GM12878 (cell line): ENCODE results near the gene PHACTR3. TPM values are rescaled to one million over a fixed set of nuclear protein-coding genes. Genes with fewer than 3 reads are reported as not detected.

Source experiments
- ATAC-seq: fragments of 200-7000 bp; cut with Tn5 transposase; 3 replicates; pipeline ENCODE4 v1.9.1; 2020; ENCODE audit warnings: mild to moderate bottlenecking, moderate library complexity
- BruUV-seq: library from RNA; stranded (reverse); fragments of 400-500 nt; replicated peaks from 2 replicates; lab custom pipeline; 2021; lab: Mats Ljungman, UMichigan
- CTCF ChIA-PET: fragments of 300-600 bp; sonication (Branson Sonifier 250); formaldehyde crosslinking; extraction: SDS; loops from one replicate; lab custom pipeline; 2021; ENCODE audit warnings: inconsistent platforms; lab: Yijun Ruan, JAX
- POLR2A ChIA-PET: fragments of 350-600 bp; formaldehyde crosslinking; extraction: SDS; loops from one replicate; lab custom pipeline; 2021; ENCODE audit warnings: inconsistent platforms; lab: Charles Lee
- RAD21 ChIA-PET: fragments of 300-600 bp; sonication (Branson Sonifier 250); formaldehyde crosslinking; loops from one replicate; lab custom pipeline; 2023; ENCODE audit warnings: antibody characterized with exemption; ENCODE audit not compliant: unreplicated experiment; lab: Charles Lee
- SMC1A ChIA-PET: fragments of 300-600 bp; sonication (Branson Sonifier 250); formaldehyde crosslinking; loops from one replicate; lab custom pipeline; 2023; ENCODE audit not compliant: unreplicated experiment, uncharacterized antibody; lab: Charles Lee
- DNase-seq: peaks from one replicate; pipeline ENCODE4 v3.0.0-alpha.2; 2011; ENCODE audit warnings: low read depth, low spot score
- FAIRE-seq: peaks from 3 replicates; lab custom pipeline; 2011; peaks lifted over from hg19 to GRCh38; lab: Jason Lieb, UNC
- H2AFZ ChIP-seq: 2 replicates; pipeline ENCODE4 v1.6.0; 2011; ENCODE audit warnings: low read depth, low read length, control low read depth; ENCODE audit not compliant: control insufficient read depth
- H3K27ac ChIP-seq: 2 replicates; pipeline ENCODE4 v1.5.1; 2011; ENCODE audit warnings: control low read depth; ENCODE audit not compliant: control insufficient read depth, insufficient read depth
- H3K27me3 ChIP-seq, 2 experiments: replicated peaks in 1 of 2; 2 replicates each; pipeline versions ENCODE4 v1.6.0 to v1.6.1; 2011; ENCODE audit warnings: low read length in 1 of 2; ENCODE audit not compliant: control insufficient read depth in 2 of 2, insufficient read depth in 2 of 2
- H3K36me3 ChIP-seq, 2 experiments: 2 replicates each; pipeline ENCODE4 v1.5.1; 2011; ENCODE audit warnings: low read length in 1 of 2; ENCODE audit not compliant: control insufficient read depth in 2 of 2, insufficient read depth in 2 of 2
- H3K4me1 ChIP-seq: 2 replicates; pipeline ENCODE4 v1.6.1; 2011; ENCODE audit warnings: mild to moderate bottlenecking, low read length, moderate library complexity, mixed read lengths; ENCODE audit not compliant: control insufficient read depth, insufficient read depth
- H3K4me2 ChIP-seq: 2 replicates; pipeline ENCODE4 v1.6.0; 2011; ENCODE audit warnings: control low read depth; ENCODE audit not compliant: control insufficient read depth, insufficient read depth
- H3K4me3 ChIP-seq: fragments of 200-600 bp; sonication (generic); 2 replicates; pipeline ENCODE4 v1.5.1; 2016
- H3K79me2 ChIP-seq: 2 replicates; pipeline ENCODE4 v1.6.0; 2011; ENCODE audit warnings: low read length; ENCODE audit not compliant: control insufficient read depth, insufficient read depth
- H3K9ac ChIP-seq: 2 replicates; pipeline ENCODE4 v1.8.0; 2011; ENCODE audit warnings: low read length, control low read depth, mixed read lengths; ENCODE audit not compliant: control insufficient read depth, insufficient read depth
- H3K9me3 ChIP-seq: replicated peaks from 3 replicates; pipeline ENCODE4 v1.5.1; 2011; ENCODE audit warnings: mild to moderate bottlenecking, low read length; ENCODE audit not compliant: control insufficient read depth, insufficient read depth
- H4K20me1 ChIP-seq: 2 replicates; pipeline ENCODE4 v1.6.0; 2011; ENCODE audit not compliant: control insufficient read depth, insufficient read depth
- ASH2L ChIP-seq: fragments of 300-600, 200-600 bp; sonication (generic); IDR thresholded peaks from 2 replicates; pipeline ENCODE4 v1.6.1; 2017; ENCODE audit warnings: low read depth, mild to moderate bottlenecking, borderline replicate concordance
- E2F8 ChIP-seq: fragments of 450-650 bp; IDR thresholded peaks from 2 replicates; pipeline ENCODE4 v1.6.1; 2018; ENCODE audit warnings: mild to moderate bottlenecking, low read depth, moderate library complexity; ENCODE audit not compliant: partially characterized antibody
- EED ChIP-seq: sonication (generic); IDR thresholded peaks from 2 replicates; pipeline ENCODE4 v1.6.1; 2016; ENCODE audit warnings: antibody characterized with exemption, low read depth
- FOXM1 ChIP-seq: IDR thresholded peaks from 2 replicates; pipeline ENCODE4 v1.6.1; 2012; ENCODE audit warnings: low read depth, mild to moderate bottlenecking, inconsistent platforms, low read length, moderate library complexity
- HDAC6 ChIP-seq: fragments of 200-600 bp; sonication (generic); IDR thresholded peaks from one replicate; pipeline ENCODE4 v1.8.0; 2017; ENCODE audit warnings: antibody characterized with exemption; ENCODE audit not compliant: unreplicated experiment
- LARP7 ChIP-seq: fragments of 450-650 bp; IDR thresholded peaks from 2 replicates; pipeline ENCODE4 v1.6.1; 2017; ENCODE audit warnings: mild to moderate bottlenecking
- MXI1 ChIP-seq: fragments of 150-350 bp; IDR thresholded peaks from 2 replicates; pipeline ENCODE4 v1.6.1; 2011; ENCODE audit warnings: low read depth, mild to moderate bottlenecking, inconsistent platforms, low read length, improper control_type of control experiment
- PAX5 ChIP-seq: IDR thresholded peaks from 2 replicates; pipeline ENCODE4 v1.6.1; 2011; ENCODE audit warnings: low read depth, low read length, borderline replicate concordance
- PAX8 ChIP-seq: fragments of 450-650 bp; IDR thresholded peaks from 2 replicates; pipeline ENCODE4 v1.6.1; 2017; ENCODE audit warnings: mild to moderate bottlenecking, moderate library complexity
- POLR2A ChIP-seq: IDR thresholded peaks from 2 replicates; pipeline ENCODE4 v1.6.1; 2011; ENCODE audit warnings: low read depth, mild to moderate bottlenecking, low read length
- TAF1 ChIP-seq: IDR thresholded peaks from 2 replicates; pipeline ENCODE4 v1.6.1; 2011; ENCODE audit warnings: mild to moderate bottlenecking, low read depth, low read length, borderline replicate concordance
- TCF3 ChIP-seq: IDR thresholded peaks from 2 replicates; pipeline ENCODE4 v1.6.1; 2012; ENCODE audit warnings: low read depth, mild to moderate bottlenecking, low read length, borderline replicate concordance; ENCODE audit not compliant: insufficient read depth
- TCF7 ChIP-seq: IDR thresholded peaks from 2 replicates; pipeline ENCODE4 v1.6.1; 2014; ENCODE audit warnings: antibody characterized with exemption, borderline replicate concordance
- ZNF24 ChIP-seq: fragments of 450-650 bp; IDR thresholded peaks from 2 replicates; pipeline ENCODE4 v1.6.1; 2017; ENCODE audit warnings: antibody characterized with exemption, mild to moderate bottlenecking
- WGBS: methylation state at CpG from one replicate; pipeline ENCODE4 v1.1.6; 2016; ENCODE audit warnings: low lambda C conversion rate; ENCODE audit not compliant: insufficient replicate concordance, insufficient coverage; ENCODE audit errors: missing lambda C conversion rate; 5-methylcytosine and 5-hydroxymethylcytosine counted together
- in situ Hi-C: fragments of 300-500 bp; cut with MboI; formaldehyde crosslinking; loops from 9 replicates; pipeline ENCODE4 v1.14.3; 2018; ENCODE audit warnings: mixed read lengths
- intact Hi-C: fragments of 100-400 bp; cut with micrococcal nuclease; formaldehyde crosslinking; loops from one replicate; pipeline ENCODE4 v1.14.2; 2022; ENCODE audit not compliant: unreplicated experiment
- polyA plus RNA-seq, 11 experiments: library from polyadenylated mRNA; depleted of rRNA in 4 of 11; unstranded in 6 of 11; stranded (reverse) in 5 of 11; fragments of >200 nt; fragmentation: Nextera tagmentation in 4 of 11; fragmentation: Illumina TruSeq in 1 of 11; extraction: Ambion mirVana in 4 of 11; extraction: Trizol in 1 of 11; gene quantifications; 1 replicate in 1 of 11; 2 replicates in 10 of 11; pipeline versions ENCODE4 v1.2.1 to v1.2.3, GENCODE V29; 2011 to 2016; ENCODE audit warnings: inconsistent platforms in 2 of 11, missing spikeins in 2 of 11, low read depth in 1 of 11
- total RNA-seq, 4 experiments: library from RNA; depleted of rRNA in 3 of 4; stranded (reverse); fragments of >200 nt in 3 of 4; fragmentation: Illumina TruSeq in 1 of 4; extraction: Trizol in 1 of 4; gene quantifications; 2 replicates each; pipeline versions ENCODE4 v1.2.1 to v1.2.3, GENCODE V29; 2013 to 2021
- TF ChIP-seq, protein P1 (sequence below): fragments of 450-650 bp; IDR thresholded peaks from 2 replicates; pipeline ENCODE4 v1.6.1; 2017; ENCODE audit warnings: mild to moderate bottlenecking, moderate library complexity

The PHACTR3 gene
- total and polyA plus RNA-seq, 10 of the 15 experiments (the other 5 are each of a cell fraction or from before 2014, with no cell fraction given) = 0.17 to 2.7 (median 0.27) TPM; not detected in 1

- TF ChIP-seq, protein P1, sequence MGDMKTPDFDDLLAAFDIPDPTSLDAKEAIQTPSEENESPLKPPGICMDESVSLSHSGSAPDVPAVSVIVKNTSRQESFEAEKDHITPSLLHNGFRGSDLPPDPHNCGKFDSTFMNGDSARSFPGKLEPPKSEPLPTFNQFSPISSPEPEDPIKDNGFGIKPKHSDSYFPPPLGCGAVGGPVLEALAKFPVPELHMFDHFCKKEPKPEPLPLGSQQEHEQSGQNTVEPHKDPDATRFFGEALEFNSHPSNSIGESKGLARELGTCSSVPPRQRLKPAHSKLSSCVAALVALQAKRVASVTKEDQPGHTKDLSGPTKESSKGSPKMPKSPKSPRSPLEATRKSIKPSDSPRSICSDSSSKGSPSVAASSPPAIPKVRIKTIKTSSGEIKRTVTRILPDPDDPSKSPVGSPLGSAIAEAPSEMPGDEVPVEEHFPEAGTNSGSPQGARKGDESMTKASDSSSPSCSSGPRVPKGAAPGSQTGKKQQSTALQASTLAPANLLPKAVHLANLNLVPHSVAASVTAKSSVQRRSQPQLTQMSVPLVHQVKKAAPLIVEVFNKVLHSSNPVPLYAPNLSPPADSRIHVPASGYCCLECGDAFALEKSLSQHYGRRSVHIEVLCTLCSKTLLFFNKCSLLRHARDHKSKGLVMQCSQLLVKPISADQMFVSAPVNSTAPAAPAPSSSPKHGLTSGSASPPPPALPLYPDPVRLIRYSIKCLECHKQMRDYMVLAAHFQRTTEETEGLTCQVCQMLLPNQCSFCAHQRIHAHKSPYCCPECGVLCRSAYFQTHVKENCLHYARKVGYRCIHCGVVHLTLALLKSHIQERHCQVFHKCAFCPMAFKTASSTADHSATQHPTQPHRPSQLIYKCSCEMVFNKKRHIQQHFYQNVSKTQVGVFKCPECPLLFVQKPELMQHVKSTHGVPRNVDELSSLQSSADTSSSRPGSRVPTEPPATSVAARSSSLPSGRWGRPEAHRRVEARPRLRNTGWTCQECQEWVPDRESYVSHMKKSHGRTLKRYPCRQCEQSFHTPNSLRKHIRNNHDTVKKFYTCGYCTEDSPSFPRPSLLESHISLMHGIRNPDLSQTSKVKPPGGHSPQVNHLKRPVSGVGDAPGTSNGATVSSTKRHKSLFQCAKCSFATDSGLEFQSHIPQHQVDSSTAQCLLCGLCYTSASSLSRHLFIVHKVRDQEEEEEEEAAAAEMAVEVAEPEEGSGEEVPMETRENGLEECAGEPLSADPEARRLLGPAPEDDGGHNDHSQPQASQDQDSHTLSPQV = no peak
- no peak for TF ChIP-seq TAF1
- TF ChIP-seq ASH2L = no peak
Measured at GRCh38 chr20:59747671-59748515, 143.6 kb downstream of the PHACTR3 start (continued).

GRCh38 chr20:59748619-59749191 is 144.4 kb downstream of the PHACTR3 start:
- ATAC-seq = no peak
- ChIA-PET POLR2A (no interaction called here), SMC1A (interaction anchor here (1.2 kb wide), 1 partner anchor 150 kb away, joined by 3 read pairs; no protein-coding TSS in a partner anchor), RAD21 (no interaction called here), CTCF (interaction anchor here (3.7 to 4.6 kb wide), 2 partner anchors 151 to 178 kb away, joined by 17 to 26 read pairs; no protein-coding TSS in a partner anchor)
- FAIRE-seq = no peak
- H3K4me1 ChIP-seq = peaks cover 27% of the 10 kb centered on the region
- in situ Hi-C loops (no loop called here), intact Hi-C loops (no loop called here)
- no peaks in the 10 kb centered on the region for H3K9me3 ChIP-seq
- no peaks in the 10 kb centered on the region for H3K79me2 ChIP-seq
- H2AFZ ChIP-seq = no peak overlapping the region
- no peaks in the 10 kb centered on the region for H4K20me1 ChIP-seq
- 62% methylated on average over 14 of the region's 14 CpGs for WGBS
- no peak overlapping the region for H3K4me3 ChIP-seq
- BruUV-seq = no TSS peak
- H3K36me3 ChIP-seq = no peaks in the 10 kb centered on the region
- no peak overlapping the region for H3K4me2 ChIP-seq
- no peak overlapping the region for H3K9ac ChIP-seq
- no peaks in the 10 kb centered on the region; a peak in 1 of 4 replicates for H3K27me3 ChIP-seq
- H3K27ac ChIP-seq = no peak overlapping the region
- no peak for DNase-seq
- TF ChIP-seq PAX8 (no peak), TCF7 (no peak), MXI1 (no peak), FOXM1 (no peak), HDAC6 (no peak), LARP7 (no peak), EED (no peak), TCF3 (no peak), PAX5 (no peak), POLR2A (no peak), ZNF24 (no peak), E2F8 (no peak)
